NCI-H748 (cell line): ENCODE data around the gene SAP130.

Experiments
- DNase-seq: peaks from one replicate; lab custom pipeline; 2025; ENCODE audit not compliant: unreplicated experiment; lab: John Stamatoyannopoulos, UW

The SAP130 gene

DNA sequence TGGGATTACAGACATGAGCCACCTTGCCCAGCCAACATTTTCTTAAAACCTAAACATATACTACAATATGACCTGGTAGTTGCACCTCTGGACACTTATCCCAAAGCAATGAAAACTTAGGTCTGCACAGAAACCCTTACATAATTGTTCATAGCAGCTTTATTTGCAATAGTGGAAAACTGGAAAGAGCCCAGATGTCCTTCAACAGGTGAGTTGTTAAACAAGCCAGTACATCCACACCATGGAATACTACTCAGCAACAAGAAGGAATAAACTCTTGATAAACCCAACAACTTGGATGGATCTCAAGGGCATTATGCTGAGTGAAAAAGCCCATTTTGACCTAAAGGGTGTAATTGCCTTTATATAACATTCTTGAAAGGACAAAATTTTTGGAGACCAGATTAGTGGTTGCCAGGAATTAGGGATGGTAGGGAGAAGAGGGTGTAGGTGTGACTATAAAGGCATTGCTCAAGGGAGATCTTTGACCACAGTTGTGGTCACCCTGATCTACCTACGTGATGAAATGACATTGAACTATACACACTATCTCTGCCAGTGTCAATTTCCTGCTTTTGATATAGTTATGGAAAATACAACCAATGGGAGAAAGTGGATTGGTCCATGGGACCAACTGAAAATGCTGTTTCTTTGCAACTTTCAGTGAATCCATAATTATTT, 130.2 kb downstream of the SAP130 start:
- no peak for DNase-seq

DNA sequence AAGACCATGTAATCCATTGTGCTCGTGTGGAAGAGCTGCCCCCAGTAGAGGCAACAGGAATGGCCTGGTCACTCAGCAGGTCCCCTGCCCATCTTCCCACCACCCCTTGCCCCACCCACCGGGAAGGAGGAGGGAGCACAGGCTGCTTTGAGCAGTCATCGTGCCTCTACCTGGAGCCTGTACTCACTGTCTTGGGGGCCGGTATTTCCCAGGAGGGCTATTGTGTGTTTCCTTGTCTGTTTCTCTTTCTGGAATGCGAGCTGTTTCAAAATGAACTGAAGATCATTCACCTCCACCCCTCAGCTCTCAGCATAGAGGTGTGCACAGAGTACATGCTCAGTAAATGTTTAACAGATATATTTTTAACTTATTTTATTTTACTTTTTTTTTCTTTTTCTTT, 134.4 kb downstream of the SAP130 start:
- no peak for DNase-seq

GRCh38 chr2:127893033-127893432, 134.8 kb downstream of the SAP130 start:
- no peak for DNase-seq

GRCh38 chr2:127891811-127892210, 136.0 kb downstream of the SAP130 start:
- no peak for DNase-seq
